Upper lobe of left lung (tissue), 6 donors: ENCODE results near the gene FPGS. TPM values are rescaled to one million over a fixed set of nuclear protein-coding genes. Genes with fewer than 3 reads are reported as not detected.

ENCODE experiments used
- small RNA-seq, 4 donors: library from RNA; depleted of rRNA; stranded (forward); fragments of <200 nt; gene quantifications; one replicate each; pipeline ENCODE3, GENCODE V24; 2016
- total RNA-seq, 6 donors: library from RNA; depleted of rRNA in 4 of 6; stranded (reverse); fragments of >200 nt in 4 of 6; gene quantifications; one replicate each; pipeline versions ENCODE4 v1.1.0 to v1.2.1, GENCODE V29; 2016 to 2021
- donor health status: DM: no; HTN: no; CAD: no; lungs with moderate emphysema.
- donor health status: DM: no; HTN: yes; CAD: no; lungs with severe emphysema.

Gene FPGS
- total RNA-seq, 6 donors from 2014 or later = 85.1 to 337 (median 95.5) TPM

Small RNA genes lying within 50 kb of the gene (small RNA-seq; reads per million reads assigned to genes)
- 0 reads per million in 4 donors for gene RF00019
- 0 reads per million in 4 donors for gene RNA5SP296

Other genes with a start within 250 kb of the FPGS start
- 100 to 1,000 TPM in 2 of 6 donors, 10 to 100 TPM in 4; 44.6 to 124 (median 76.1) TPM for gene STXBP1, start 190.6 kb upstream of the FPGS start, total RNA-seq
- gene CFAP157, start 95.9 kb upstream of the FPGS start, total RNA-seq = 100 to 1,000 TPM in 1 of 6 donors, 10 to 100 TPM in 4, under 1 TPM in 1; 0.77 to 125 (median 37.0) TPM
- 10 to 100 TPM in 5 of 6 donors, 1 to 10 TPM in 1; 7.4 to 33.5 (median 18.7) TPM for gene PTRH1, start 87.2 kb upstream of the FPGS start, total RNA-seq
- 1 to 10 TPM in 5 of 6 donors, under 1 TPM in 1; 0.29 to 9.4 (median 3.1) TPM for gene TTC16, start 86.8 kb upstream of the FPGS start, total RNA-seq
- gene TOR2A, start 67.6 kb upstream of the FPGS start, total RNA-seq = 10 to 100 TPM; 11.4 to 27.2 (median 21.0) TPM
- gene SH2D3C, start 24.2 kb upstream of the FPGS start, total RNA-seq = 10 to 100 TPM; 17.5 to 90.4 (median 37.5) TPM
- gene CDK9, start 16.8 kb upstream of the FPGS start, total RNA-seq = 100 to 1,000 TPM in 3 of 6 donors, 10 to 100 TPM in 3; 69.8 to 168 (median 106) TPM
- gene ENG, start 51.8 kb downstream of the FPGS start, total RNA-seq = 100 to 1,000 TPM in 4 of 6 donors, 10 to 100 TPM in 2; 45.7 to 378 (median 178) TPM
- 100 to 1,000 TPM; 106 to 239 (median 161) TPM for gene AK1, start 74.8 kb downstream of the FPGS start, total RNA-seq
- 100 to 1,000 TPM in 1 of 6 donors, 10 to 100 TPM in 5; 67.3 to 117 (median 85.2) TPM for gene ST6GALNAC6, start 96.7 kb downstream of the FPGS start, total RNA-seq
- 100 to 1,000 TPM in 1 of 6 donors, 10 to 100 TPM in 5; 41.3 to 105 (median 56.2) TPM for gene ST6GALNAC4, start 114.2 kb downstream of the FPGS start, total RNA-seq
- 10 to 100 TPM in 3 of 6 donors, 1 to 10 TPM in 3; 4.1 to 38.8 (median 10.0) TPM for gene PIP5KL1, start 127.9 kb downstream of the FPGS start, total RNA-seq
- gene DPM2, start 135.0 kb downstream of the FPGS start, total RNA-seq = 10 to 100 TPM; 20.1 to 40.7 (median 25.6) TPM
- 10 to 100 TPM; 17.8 to 60.7 (median 48.0) TPM for gene EEIG1, start 178.1 kb downstream of the FPGS start, total RNA-seq